IMR-90 (cell line): ENCODE data around the gene PVALEF. TPM values are rescaled to one million over a fixed set of nuclear protein-coding genes. Genes with fewer than 3 reads are reported as not detected.

ENCODE experiments used
- ATAC-seq: fragments of 200-7000 bp; cut with Tn5 transposase; 2 replicates; pipeline ENCODE4 v1.9.1; 2020; ENCODE audit warnings: low read depth, mild to moderate bottlenecking, moderate library complexity
- BruUV-seq: library from RNA; stranded (reverse); fragments of 400-500 nt; replicated peaks from 2 replicates; lab custom pipeline; 2021; lab: Mats Ljungman, UMichigan
- CTCF ChIA-PET: fragments of 300-600 bp; formaldehyde crosslinking; extraction: SDS; loops from one replicate; lab custom pipeline; 2021; ENCODE audit warnings: antibody characterized with exemption; lab: Yijun Ruan, JAX
- POLR2A ChIA-PET: fragments of 300-600 bp; sonication (Branson Sonifier 250); formaldehyde crosslinking; loops from one replicate; lab custom pipeline; 2022; ENCODE audit warnings: antibody characterized with exemption; ENCODE audit not compliant: unreplicated experiment; lab: Charles Lee
- DNase-seq: peaks from one replicate; pipeline ENCODE4 v3.0.0; 2013
- H2AFZ ChIP-seq: replicated peaks from 2 replicates; pipeline ENCODE3; 2013; ENCODE audit warnings: low read length, mild to moderate bottlenecking; ENCODE audit not compliant: poor library complexity
- H2AK5ac ChIP-seq: 2 replicates; pipeline ENCODE4 v1.6.1; 2013; ENCODE audit warnings: low read depth, low read length, inconsistent platforms
- H2AK9ac ChIP-seq: replicated peaks from 2 replicates; pipeline ENCODE3; 2013; ENCODE audit warnings: mild to moderate bottlenecking, low read depth, low read length, moderate library complexity; ENCODE audit not compliant: poor library complexity
- H2BK120ac ChIP-seq: 2 replicates; pipeline ENCODE4 v1.6.1; 2013; ENCODE audit warnings: low read depth, low read length, inconsistent platforms
- H2BK15ac ChIP-seq: 3 replicates; pipeline ENCODE4 v1.6.1; 2013; ENCODE audit warnings: low read depth, low read length, inconsistent platforms
- H2BK20ac ChIP-seq: 2 replicates; pipeline ENCODE4 v1.6.1; 2013; ENCODE audit warnings: low read depth, mild to moderate bottlenecking, inconsistent platforms, low read length, moderate library complexity
- H2BK5ac ChIP-seq: 2 replicates; pipeline ENCODE4 v1.6.1; 2013; ENCODE audit warnings: mild to moderate bottlenecking, low read depth, low read length, inconsistent platforms; ENCODE audit not compliant: poor library complexity, severe bottlenecking
- H3K14ac ChIP-seq: replicated peaks from 2 replicates; pipeline ENCODE4 v1.6.1; 2013; ENCODE audit warnings: low read depth, low read length, inconsistent platforms
- H3K18ac ChIP-seq: 2 replicates; pipeline ENCODE4 v1.6.1; 2013; ENCODE audit warnings: low read depth, low read length, control low read depth
- H3K23ac ChIP-seq: 2 replicates; pipeline ENCODE4 v1.6.1; 2013; ENCODE audit warnings: low read depth, low read length, inconsistent platforms
- H3K27ac ChIP-seq: 2 replicates; pipeline ENCODE4 v1.5.1; 2013; ENCODE audit warnings: mild to moderate bottlenecking, control low read depth, low read length; ENCODE audit not compliant: insufficient read depth
- H3K27me3 ChIP-seq: 2 replicates; pipeline ENCODE4 v1.6.1; 2013; ENCODE audit warnings: low read length; ENCODE audit not compliant: control insufficient read depth, insufficient read depth
- H3K36me3 ChIP-seq: 2 replicates; pipeline ENCODE4 v1.6.1; 2013; ENCODE audit warnings: low read length, mixed read lengths; ENCODE audit not compliant: control insufficient read depth, insufficient read depth
- H3K4ac ChIP-seq: 2 replicates; pipeline ENCODE4 v1.6.1; 2013; ENCODE audit warnings: low read depth, low read length, inconsistent platforms
- H3K4me1 ChIP-seq: 2 replicates; pipeline ENCODE4 v1.6.1; 2013; ENCODE audit warnings: low read length, mixed read lengths; ENCODE audit not compliant: control insufficient read depth, insufficient read depth
- H3K4me2 ChIP-seq: 2 replicates; pipeline ENCODE4 v1.6.1; 2013; ENCODE audit warnings: low read depth, mild to moderate bottlenecking, control low read depth, low read length, moderate library complexity
- H3K4me3 ChIP-seq: 2 replicates; pipeline ENCODE4 v1.5.1; 2013; ENCODE audit warnings: low read depth, mild to moderate bottlenecking, control low read depth, low read length, moderate library complexity; ENCODE audit not compliant: insufficient read depth
- H3K56ac ChIP-seq: 2 replicates; pipeline ENCODE4 v1.6.1; 2013; ENCODE audit warnings: low read length, inconsistent platforms; ENCODE audit not compliant: insufficient read depth; ENCODE audit errors: extremely low read depth
- H3K79me1 ChIP-seq, 2 experiments: 2 replicates each; pipeline ENCODE4 v1.6.1; 2013; ENCODE audit warnings: low read length in 2 of 2, inconsistent platforms in 1 of 2, low read depth in 1 of 2
- H3K9ac ChIP-seq: 2 replicates; pipeline ENCODE4 v1.6.1; 2013; ENCODE audit warnings: low read depth, low read length, control low read depth
- H3K9me1 ChIP-seq: 2 replicates; pipeline ENCODE4 v1.6.1; 2013; ENCODE audit warnings: low read length, inconsistent platforms; ENCODE audit not compliant: insufficient read depth
- H3K9me3 ChIP-seq: 2 replicates; pipeline ENCODE4 v1.6.1; 2013; ENCODE audit warnings: low read length; ENCODE audit not compliant: control insufficient read depth, insufficient read depth
- H4K20me1 ChIP-seq: 2 replicates; pipeline ENCODE4 v1.6.1; 2013; ENCODE audit warnings: low read length, inconsistent platforms; ENCODE audit not compliant: insufficient read depth
- H4K5ac ChIP-seq: 2 replicates; pipeline ENCODE4 v1.6.1; 2013; ENCODE audit warnings: mild to moderate bottlenecking, low read depth, low read length, control low read depth
- H4K8ac ChIP-seq, 2 experiments: 2 replicates each; pipeline ENCODE4 v1.6.1; 2013; ENCODE audit warnings: low read depth in 2 of 2, low read length in 2 of 2, control low read depth in 1 of 2, inconsistent platforms in 1 of 2
- H4K91ac ChIP-seq: 2 replicates; pipeline ENCODE4 v1.6.1; 2013; ENCODE audit warnings: low read depth, low read length, inconsistent platforms; ENCODE audit not compliant: insufficient read depth
- CEBPB ChIP-seq: IDR thresholded peaks from 2 replicates; pipeline ENCODE4 v1.6.1; 2012; ENCODE audit warnings: low read depth, low read length, improper control_type of control experiment
- CHD1 ChIP-seq: IDR thresholded peaks from 2 replicates; pipeline ENCODE4 v1.6.1; 2012; ENCODE audit warnings: low read depth, low read length, improper control_type of control experiment
- MAFK ChIP-seq: IDR thresholded peaks from 2 replicates; pipeline ENCODE4 v1.6.1; 2012; ENCODE audit warnings: low read depth, low read length, improper control_type of control experiment
- MXI1 ChIP-seq: IDR thresholded peaks from 2 replicates; pipeline ENCODE4 v1.6.1; 2012; ENCODE audit warnings: low read depth, mild to moderate bottlenecking, low read length, moderate library complexity, borderline replicate concordance
- NFE2L2 ChIP-seq: fragments of 150-350 bp; IDR thresholded peaks from 2 replicates; pipeline ENCODE4 v1.6.1; 2016; ENCODE audit warnings: low read depth, mild to moderate bottlenecking, low read length
- RAD21 ChIP-seq: IDR thresholded peaks from 2 replicates; pipeline ENCODE4 v1.6.1; 2012; ENCODE audit warnings: low read length, improper control_type of control experiment
- RCOR1 ChIP-seq: IDR thresholded peaks from 2 replicates; pipeline ENCODE4 v1.6.1; 2012; ENCODE audit warnings: mild to moderate bottlenecking, low read length, improper control_type of control experiment; ENCODE audit not compliant: insufficient replicate concordance
- RFX5 ChIP-seq: IDR thresholded peaks from 2 replicates; pipeline ENCODE4 v1.8.0; 2012; ENCODE audit warnings: low read depth, mild to moderate bottlenecking, low read length, moderate library complexity
- USF2 ChIP-seq: fragments of 150-350 bp; IDR thresholded peaks from 2 replicates; pipeline ENCODE4 v1.6.1; 2017; ENCODE audit warnings: mild to moderate bottlenecking, antibody characterized with exemption, low read length, low read depth
- WGBS, 2 experiments: methylation state at CpG; one replicate each; pipeline versions ENCODE4 v1.1.5 to v1.1.7; 2013; ENCODE audit warnings: missing lambda C conversion rate in 2 of 2; ENCODE audit not compliant: insufficient read length in 1 of 2; ENCODE audit errors: extremely low coverage in 2 of 2; 5-methylcytosine and 5-hydroxymethylcytosine counted together
- dilution Hi-C: fragments of 300-500 bp; cut with HindIII; formaldehyde crosslinking; loops from one replicate; pipeline ENCODE4 v1.14.3; 2018; ENCODE audit warnings: low sequenced_read_pairs; ENCODE audit not compliant: unreplicated experiment
- in situ Hi-C: fragments of 300-500 bp; cut with MboI; formaldehyde crosslinking; loops from 3 replicates; pipeline ENCODE4 v1.14.3; 2019; ENCODE audit warnings: low sequenced_read_pairs, inconsistent platforms, mixed read lengths
- intact Hi-C: fragments of 100-400 bp; cut with micrococcal nuclease; formaldehyde crosslinking; loops from 2 replicates; pipeline ENCODE4 v1.10.0; 2022
- polyA plus RNA-seq, 3 experiments: library from polyadenylated mRNA; depleted of rRNA; stranded (reverse); fragments of >200 nt; gene quantifications; 2 replicates each; pipeline ENCODE4 v1.2.3, GENCODE V29; 2012; ENCODE audit warnings: low replicate concordance in 1 of 3
- total RNA-seq: library from RNA; depleted of rRNA; stranded (reverse); fragments of >200 nt; gene quantifications from 2 replicates; pipeline ENCODE4 v1.2.3, GENCODE V29; 2012

PVALEF gene
- total and polyA plus RNA-seq, 2 of the 4 experiments (the other 2 are of a cell fraction): not detected

GRCh38 chr17:81194941-81195901 is 29.9 kb downstream of the PVALEF start:
- no peak overlapping the region for H3K4me2 ChIP-seq
- H3K9me3 ChIP-seq: no peaks in the 10 kb centered on the region
- no peak overlapping the region for H3K18ac ChIP-seq
- no peak overlapping the region for H3K14ac ChIP-seq
- WGBS, 2 experiments: 96% methylated on average over 25 of the region's 37 CpGs; no CpG with 5 or more reads in 1 of the 2 experiments
- no peaks in the 10 kb centered on the region for H3K27me3 ChIP-seq
- no peak overlapping the region for H3K4me3 ChIP-seq
- no peaks in the 10 kb centered on the region for H3K4me1 ChIP-seq
- H3K23ac ChIP-seq: no peak overlapping the region
- H3K36me3 ChIP-seq: peaks cover 10% of the 10 kb centered on the region
- no peak overlapping the region for H2BK5ac ChIP-seq
- no peak for TF ChIP-seq CHD1
- TF ChIP-seq NFE2L2: no peak
- no peak for TF ChIP-seq RAD21
- no peak for TF ChIP-seq USF2
- TF ChIP-seq MXI1: no peak
- no peak for TF ChIP-seq MAFK
- no peak for TF ChIP-seq RCOR1
- no peak for TF ChIP-seq CEBPB
- TF ChIP-seq RFX5: no peak
- no peaks in the 10 kb centered on the region for H3K9me1 ChIP-seq
- H4K20me1 ChIP-seq: no peaks in the 10 kb centered on the region; the same call in 1 of the 2 replicates
- intact Hi-C loops (no loop called here), in situ Hi-C loops (no loop called here), dilution Hi-C loops (no loop called here)
- BruUV-seq: no TSS peak
- H3K27ac ChIP-seq: no peak overlapping the region
- H2BK15ac ChIP-seq: no peak overlapping the region
- no peak overlapping the region for H2BK120ac ChIP-seq
- no peak overlapping the region for H4K91ac ChIP-seq
- H3K9ac ChIP-seq: no peak overlapping the region
- H4K8ac ChIP-seq: no peak overlapping the region
- ChIA-PET POLR2A (no interaction called here), CTCF (no interaction called here)
- no peak overlapping the region for H2AFZ ChIP-seq
- DNase-seq (no peak), ATAC-seq (no peak)
- no peak overlapping the region for H3K4ac ChIP-seq
- no peak overlapping the region for H2AK5ac ChIP-seq
- no peak overlapping the region for H2BK20ac ChIP-seq
- no peak overlapping the region for H2AK9ac ChIP-seq
- no peak overlapping the region for H3K56ac ChIP-seq
- H4K5ac ChIP-seq: no peak overlapping the region
- no peaks in the 10 kb centered on the region for H3K79me1 ChIP-seq
